ENCODE data around the gene QPRT. TPM values are rescaled to one million over a fixed set of nuclear protein-coding genes. Genes with fewer than 3 reads are reported as not detected.

The QPRT gene
- total and polyA plus RNA-seq, 2 of the 8 experiments (the other 6 are each of a cell fraction or from before 2014, with no cell fraction given) = 89.0 to 102 TPM

GRCh38 chr16:29686740-29687332, 7.9 kb downstream of the QPRT start (continued):
- TF ChIP-seq YY1 (IDR thresholded peaks at IDR 0.05; ENCODE audit: low read depth, low read length) (no peak), ZNF274 (IDR thresholded peaks at IDR 0.05; ENCODE audit: borderline replicate concordance, extremely low read depth, low read length) (no peak), KDM4A (IDR thresholded peaks at IDR 0.05; ENCODE audit: low read depth, low read length, severe bottlenecking) (no peak), GABPA (IDR thresholded peaks at IDR 0.05; ENCODE audit: borderline replicate concordance, insufficient read depth, low read length) (no peak), GTF2F1 (IDR thresholded peaks at IDR 0.05; ENCODE audit: borderline replicate concordance, low read depth, low read length) (no peak)
